K562 (cell line): ENCODE results near the gene BRPF1. TPM values are rescaled to one million over a fixed set of nuclear protein-coding genes. Genes with fewer than 3 reads are reported as not detected.

Experiments
- ARHGAP35 ChIP-seq: fragments of 450-650 bp; IDR thresholded peaks from 2 replicates; pipeline ENCODE4 v1.6.1; 2018; ENCODE audit not compliant: partially characterized antibody
- CBFA2T3 ChIP-seq: fragments of 450-650 bp; IDR thresholded peaks from 2 replicates; pipeline ENCODE4 v1.6.1; 2017
- CHCHD3 ChIP-seq: fragments of 250-450 bp; sonication (Bioruptor Pico); IDR thresholded peaks from 2 replicates; pipeline ENCODE4 v2.1.2; 2022; ENCODE audit warnings: mild to moderate bottlenecking
- ETV1 ChIP-seq: fragments of 450-650 bp; conservative IDR thresholded peaks from 2 replicates; pipeline ENCODE4 v1.6.1; 2016; ENCODE audit warnings: missing genetic modification characterization, control low read depth, low read depth, missing compliant biosample characterization
- HDAC3 ChIP-seq: fragments of 450-650 bp; IDR thresholded peaks from 2 replicates; pipeline ENCODE4 v1.6.1; 2018; ENCODE audit warnings: borderline replicate concordance, mild to moderate bottlenecking, moderate library complexity; ENCODE audit not compliant: partially characterized antibody
- MYBL2 ChIP-seq, 2 experiments: fragments of 450-650 bp in 1 of 2; sonication (generic) in 1 of 2; formaldehyde crosslinking in 1 of 2; IDR thresholded peaks; 2 replicates each; pipeline versions ENCODE4 v1.6.1 to v1.8.1; 2017 to 2022; ENCODE audit warnings: borderline replicate concordance in 1 of 2, inconsistent platforms in 1 of 2, low read depth in 1 of 2, mild to moderate bottlenecking in 1 of 2, missing genetic modification reagents in 1 of 2, moderate library complexity in 1 of 2
- PHB ChIP-seq: fragments of 250-450 bp; sonication (Bioruptor Pico); IDR thresholded peaks from 2 replicates; pipeline ENCODE4 v1.5.0; 2021
- TEAD4 ChIP-seq, 2 experiments: sonication (generic) in 1 of 2; formaldehyde crosslinking in 1 of 2; IDR thresholded peaks; 2 replicates each; pipeline versions ENCODE4 v1.6.1 to v1.8.0; 2012 to 2022; ENCODE audit warnings: borderline replicate concordance in 1 of 2, inconsistent platforms in 1 of 2, low read length in 1 of 2, mild to moderate bottlenecking in 1 of 2, missing genetic modification reagents in 1 of 2
- polyA plus RNA-seq, 8 experiments: library from polyadenylated mRNA; depleted of rRNA in 4 of 8; stranded (reverse) in 5 of 8; unstranded in 3 of 8; fragments of >200 nt; fragmentation: Nextera tagmentation in 2 of 8; fragmentation: Illumina TruSeq in 1 of 8; extraction: Ambion mirVana in 2 of 8; extraction: Trizol in 1 of 8; gene quantifications; 2 replicates each; pipeline versions ENCODE4 v1.2.1 to v1.2.3, GENCODE V29; 2011 to 2014; ENCODE audit warnings: inconsistent platforms in 1 of 8, missing spikeins in 1 of 8
- total RNA-seq, 7 experiments: library from RNA; depleted of rRNA in 6 of 7; stranded (reverse); fragments of >200 nt in 6 of 7; fragmentation: Illumina TruSeq in 2 of 7; extraction: Trizol in 2 of 7; gene quantifications; 2 replicates each; pipeline versions ENCODE4 v1.2.1 to v1.2.3, GENCODE V29; 2011 to 2021; ENCODE audit warnings: low replicate concordance in 1 of 7
- TF ChIP-seq, protein P1 (sequence below): fragments of 450-650 bp; IDR thresholded peaks from 2 replicates; pipeline ENCODE4 v1.6.1; 2016; ENCODE audit warnings: mild to moderate bottlenecking, moderate library complexity

Gene BRPF1
- total and polyA plus RNA-seq, 9 of the 15 experiments (the other 6 are each of a cell fraction or from before 2014, with no cell fraction given), result 1.1 to 40.2 (median 23.5) TPM

DNA sequence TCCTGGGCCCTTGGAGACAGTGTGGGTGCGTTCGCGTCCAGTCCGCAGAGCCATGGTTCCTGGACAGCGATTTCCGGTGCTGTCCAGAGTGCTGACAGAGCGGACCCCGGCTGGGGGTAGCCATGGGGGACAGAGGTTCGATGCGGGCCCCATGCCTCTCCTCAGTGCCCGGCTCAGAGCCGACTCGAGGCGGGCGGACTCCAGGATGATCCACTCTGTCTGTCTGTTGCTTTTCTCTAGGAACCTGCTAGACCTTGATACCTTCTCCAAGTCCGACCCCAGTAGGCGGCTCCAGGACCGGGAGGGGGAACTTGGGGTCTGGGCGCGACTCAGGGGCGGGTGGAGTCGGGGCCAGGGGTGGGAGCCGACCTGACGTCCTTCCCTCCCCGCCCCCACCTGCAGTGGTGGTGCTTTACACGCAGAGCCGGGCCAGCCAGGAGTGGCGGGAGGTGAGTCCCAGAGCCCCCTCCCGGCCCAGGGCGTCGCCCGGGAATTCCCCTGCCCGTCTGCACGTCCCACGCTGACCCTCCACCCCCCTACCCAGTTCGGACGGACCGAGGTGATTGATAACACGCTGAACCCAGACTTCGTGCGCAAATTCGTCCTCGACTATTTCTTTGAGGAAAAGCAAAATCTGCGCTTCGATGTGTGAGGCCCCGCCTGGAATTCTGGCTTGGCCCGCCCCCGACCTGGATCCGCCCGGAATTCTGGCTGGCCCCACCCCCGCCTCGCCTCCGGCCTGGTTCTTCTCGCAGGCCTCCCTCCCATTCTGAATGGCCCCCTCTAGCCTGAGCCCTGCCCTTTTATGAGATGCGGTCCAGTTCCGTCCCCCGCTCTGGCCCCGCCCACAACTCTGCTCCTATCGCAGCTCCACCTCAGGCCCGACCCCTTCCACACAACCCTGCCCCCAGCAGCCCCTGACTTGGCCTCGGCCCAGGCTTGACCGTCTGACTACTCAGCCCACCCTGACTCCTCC is 26.9 kb upstream of the BRPF1 start (continued):
- TF ChIP-seq, protein P1, sequence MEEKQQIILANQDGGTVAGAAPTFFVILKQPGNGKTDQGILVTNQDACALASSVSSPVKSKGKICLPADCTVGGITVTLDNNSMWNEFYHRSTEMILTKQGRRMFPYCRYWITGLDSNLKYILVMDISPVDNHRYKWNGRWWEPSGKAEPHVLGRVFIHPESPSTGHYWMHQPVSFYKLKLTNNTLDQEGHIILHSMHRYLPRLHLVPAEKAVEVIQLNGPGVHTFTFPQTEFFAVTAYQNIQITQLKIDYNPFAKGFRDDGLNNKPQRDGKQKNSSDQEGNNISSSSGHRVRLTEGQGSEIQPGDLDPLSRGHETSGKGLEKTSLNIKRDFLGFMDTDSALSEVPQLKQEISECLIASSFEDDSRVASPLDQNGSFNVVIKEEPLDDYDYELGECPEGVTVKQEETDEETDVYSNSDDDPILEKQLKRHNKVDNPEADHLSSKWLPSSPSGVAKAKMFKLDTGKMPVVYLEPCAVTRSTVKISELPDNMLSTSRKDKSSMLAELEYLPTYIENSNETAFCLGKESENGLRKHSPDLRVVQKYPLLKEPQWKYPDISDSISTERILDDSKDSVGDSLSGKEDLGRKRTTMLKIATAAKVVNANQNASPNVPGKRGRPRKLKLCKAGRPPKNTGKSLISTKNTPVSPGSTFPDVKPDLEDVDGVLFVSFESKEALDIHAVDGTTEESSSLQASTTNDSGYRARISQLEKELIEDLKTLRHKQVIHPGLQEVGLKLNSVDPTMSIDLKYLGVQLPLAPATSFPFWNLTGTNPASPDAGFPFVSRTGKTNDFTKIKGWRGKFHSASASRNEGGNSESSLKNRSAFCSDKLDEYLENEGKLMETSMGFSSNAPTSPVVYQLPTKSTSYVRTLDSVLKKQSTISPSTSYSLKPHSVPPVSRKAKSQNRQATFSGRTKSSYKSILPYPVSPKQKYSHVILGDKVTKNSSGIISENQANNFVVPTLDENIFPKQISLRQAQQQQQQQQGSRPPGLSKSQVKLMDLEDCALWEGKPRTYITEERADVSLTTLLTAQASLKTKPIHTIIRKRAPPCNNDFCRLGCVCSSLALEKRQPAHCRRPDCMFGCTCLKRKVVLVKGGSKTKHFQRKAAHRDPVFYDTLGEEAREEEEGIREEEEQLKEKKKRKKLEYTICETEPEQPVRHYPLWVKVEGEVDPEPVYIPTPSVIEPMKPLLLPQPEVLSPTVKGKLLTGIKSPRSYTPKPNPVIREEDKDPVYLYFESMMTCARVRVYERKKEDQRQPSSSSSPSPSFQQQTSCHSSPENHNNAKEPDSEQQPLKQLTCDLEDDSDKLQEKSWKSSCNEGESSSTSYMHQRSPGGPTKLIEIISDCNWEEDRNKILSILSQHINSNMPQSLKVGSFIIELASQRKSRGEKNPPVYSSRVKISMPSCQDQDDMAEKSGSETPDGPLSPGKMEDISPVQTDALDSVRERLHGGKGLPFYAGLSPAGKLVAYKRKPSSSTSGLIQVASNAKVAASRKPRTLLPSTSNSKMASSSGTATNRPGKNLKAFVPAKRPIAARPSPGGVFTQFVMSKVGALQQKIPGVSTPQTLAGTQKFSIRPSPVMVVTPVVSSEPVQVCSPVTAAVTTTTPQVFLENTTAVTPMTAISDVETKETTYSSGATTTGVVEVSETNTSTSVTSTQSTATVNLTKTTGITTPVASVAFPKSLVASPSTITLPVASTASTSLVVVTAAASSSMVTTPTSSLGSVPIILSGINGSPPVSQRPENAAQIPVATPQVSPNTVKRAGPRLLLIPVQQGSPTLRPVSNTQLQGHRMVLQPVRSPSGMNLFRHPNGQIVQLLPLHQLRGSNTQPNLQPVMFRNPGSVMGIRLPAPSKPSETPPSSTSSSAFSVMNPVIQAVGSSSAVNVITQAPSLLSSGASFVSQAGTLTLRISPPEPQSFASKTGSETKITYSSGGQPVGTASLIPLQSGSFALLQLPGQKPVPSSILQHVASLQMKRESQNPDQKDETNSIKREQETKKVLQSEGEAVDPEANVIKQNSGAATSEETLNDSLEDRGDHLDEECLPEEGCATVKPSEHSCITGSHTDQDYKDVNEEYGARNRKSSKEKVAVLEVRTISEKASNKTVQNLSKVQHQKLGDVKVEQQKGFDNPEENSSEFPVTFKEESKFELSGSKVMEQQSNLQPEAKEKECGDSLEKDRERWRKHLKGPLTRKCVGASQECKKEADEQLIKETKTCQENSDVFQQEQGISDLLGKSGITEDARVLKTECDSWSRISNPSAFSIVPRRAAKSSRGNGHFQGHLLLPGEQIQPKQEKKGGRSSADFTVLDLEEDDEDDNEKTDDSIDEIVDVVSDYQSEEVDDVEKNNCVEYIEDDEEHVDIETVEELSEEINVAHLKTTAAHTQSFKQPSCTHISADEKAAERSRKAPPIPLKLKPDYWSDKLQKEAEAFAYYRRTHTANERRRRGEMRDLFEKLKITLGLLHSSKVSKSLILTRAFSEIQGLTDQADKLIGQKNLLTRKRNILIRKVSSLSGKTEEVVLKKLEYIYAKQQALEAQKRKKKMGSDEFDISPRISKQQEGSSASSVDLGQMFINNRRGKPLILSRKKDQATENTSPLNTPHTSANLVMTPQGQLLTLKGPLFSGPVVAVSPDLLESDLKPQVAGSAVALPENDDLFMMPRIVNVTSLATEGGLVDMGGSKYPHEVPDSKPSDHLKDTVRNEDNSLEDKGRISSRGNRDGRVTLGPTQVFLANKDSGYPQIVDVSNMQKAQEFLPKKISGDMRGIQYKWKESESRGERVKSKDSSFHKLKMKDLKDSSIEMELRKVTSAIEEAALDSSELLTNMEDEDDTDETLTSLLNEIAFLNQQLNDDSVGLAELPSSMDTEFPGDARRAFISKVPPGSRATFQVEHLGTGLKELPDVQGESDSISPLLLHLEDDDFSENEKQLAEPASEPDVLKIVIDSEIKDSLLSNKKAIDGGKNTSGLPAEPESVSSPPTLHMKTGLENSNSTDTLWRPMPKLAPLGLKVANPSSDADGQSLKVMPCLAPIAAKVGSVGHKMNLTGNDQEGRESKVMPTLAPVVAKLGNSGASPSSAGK, result no peak
- TF ChIP-seq HDAC3 (no peak), MYBL2 (IDR thresholded peaks at IDR 0.05; ENCODE audit: low read depth) (no peak), MYBL2 (CRISPR knock-in tag; IDR thresholded peaks at IDR 0.05; ENCODE audit: borderline replicate concordance) (no peak), PHB (CRISPR knock-in tag) (no peak), ARHGAP35 (no peak), CBFA2T3 (no peak), CHCHD3 (CRISPR knock-in tag) (no peak), TEAD4 (IDR thresholded peaks at IDR 0.05; ENCODE audit: low read length) (no peak), TEAD4 (CRISPR knock-in tag; IDR thresholded peaks at IDR 0.05; ENCODE audit: borderline replicate concordance) (peak; percentile 95), ETV1 (tag) (peak; percentile 95)
